NCI-H524 treated with DMSO at 0.1 percent for 48 hours (cell line): ENCODE data around the gene PIGH.
"Not testable (repeated sequence)": the region's sequence is repeated elsewhere in the genome, so short reads cannot be mapped to it uniquely, and the experiment has no call there.

ENCODE experiments used
- DNase-seq: peaks from one replicate; lab custom pipeline; 2025; lab: John Stamatoyannopoulos, UW

Gene PIGH, protein sequence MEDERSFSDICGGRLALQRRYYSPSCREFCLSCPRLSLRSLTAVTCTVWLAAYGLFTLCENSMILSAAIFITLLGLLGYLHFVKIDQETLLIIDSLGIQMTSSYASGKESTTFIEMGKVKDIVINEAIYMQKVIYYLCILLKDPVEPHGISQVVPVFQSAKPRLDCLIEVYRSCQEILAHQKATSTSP

DNA sequence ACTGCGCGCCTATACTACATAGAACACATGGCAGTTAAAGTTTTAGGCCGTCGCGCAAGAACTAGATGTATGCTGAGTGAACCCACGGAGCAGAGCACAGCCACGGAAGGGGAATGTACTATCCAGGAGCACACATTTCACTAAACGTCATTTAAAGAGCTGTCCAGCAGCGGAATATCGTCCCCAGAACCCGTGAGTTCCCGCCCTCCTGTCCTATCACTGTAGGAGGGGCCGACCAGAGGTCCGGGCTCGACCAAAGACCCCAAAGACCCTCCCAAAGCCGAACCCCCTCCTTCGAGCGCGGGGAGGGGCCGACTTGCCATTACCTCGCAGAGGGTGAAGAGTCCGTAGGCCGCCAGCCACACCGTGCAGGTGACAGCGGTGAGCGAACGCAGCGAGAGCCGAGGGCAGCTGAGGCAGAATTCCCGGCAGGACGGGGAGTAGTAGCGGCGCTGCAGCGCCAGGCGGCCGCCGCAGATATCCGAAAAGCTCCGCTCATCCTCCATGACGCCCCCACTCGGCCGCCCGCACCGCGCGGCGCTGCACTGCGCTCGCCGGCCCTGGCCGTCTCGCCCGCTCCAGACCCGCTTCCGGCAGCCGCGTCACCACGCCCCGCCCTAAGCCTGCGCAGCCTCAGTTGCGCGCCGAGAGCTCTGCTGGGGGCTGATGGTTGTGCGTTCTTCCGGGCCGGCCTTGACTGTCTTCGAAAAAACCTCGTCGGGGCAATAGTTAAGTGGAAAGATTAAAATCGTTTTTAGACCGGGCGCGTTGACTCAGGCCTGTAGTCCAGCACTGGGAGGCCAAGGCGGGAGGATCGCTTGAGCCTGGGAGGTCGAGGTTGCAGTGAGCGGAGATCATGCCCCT is at the start of gene PIGH:
Gene PIGH, minus strand, starts transcription at position 571 of the 864 bp plus-strand sequence. Its CDS starts 65 bp downstream, at position 506.
- DNase-seq: peak; percentile 62

DNA sequence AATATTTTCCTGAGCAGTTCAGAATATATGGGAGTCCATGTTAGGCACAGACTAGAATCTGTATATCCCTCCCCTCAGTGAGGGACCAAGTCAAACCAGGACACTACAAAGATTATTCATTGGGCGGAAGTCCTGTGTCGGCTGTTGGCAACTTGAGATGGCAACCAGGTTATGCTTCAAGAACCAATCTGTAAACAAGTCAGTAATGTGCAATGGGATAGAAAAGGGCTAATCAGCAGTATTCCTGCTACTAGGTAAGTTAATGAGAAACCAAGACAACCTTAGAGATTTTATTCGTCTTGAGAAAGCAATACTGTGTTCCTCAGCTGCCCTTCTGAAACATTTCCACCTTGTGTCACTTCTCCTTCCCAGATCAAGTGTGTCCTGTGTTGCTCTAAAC is 46.1 kb upstream of the PIGH start:
- no peak for DNase-seq

DNA sequence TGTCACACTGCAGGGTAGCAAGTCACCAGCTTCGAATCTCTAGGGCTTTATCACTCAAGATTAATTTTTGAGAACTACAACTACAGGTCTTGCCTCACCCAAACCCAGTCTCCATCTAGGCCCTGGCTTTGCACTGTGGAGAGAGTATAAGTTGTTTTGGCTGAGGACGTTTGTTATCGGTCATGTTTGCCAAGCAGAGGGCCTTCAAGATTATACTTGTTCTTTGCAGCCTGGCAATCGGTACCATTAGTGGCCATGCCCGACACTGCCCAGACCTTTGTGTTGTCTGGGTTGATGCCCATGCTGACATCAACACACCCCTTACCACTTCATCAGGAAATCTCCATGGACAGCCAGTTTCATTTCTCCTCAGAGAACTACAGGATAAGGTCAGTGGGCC is 45.3 kb upstream of the PIGH start:
- no peak for DNase-seq

DNA sequence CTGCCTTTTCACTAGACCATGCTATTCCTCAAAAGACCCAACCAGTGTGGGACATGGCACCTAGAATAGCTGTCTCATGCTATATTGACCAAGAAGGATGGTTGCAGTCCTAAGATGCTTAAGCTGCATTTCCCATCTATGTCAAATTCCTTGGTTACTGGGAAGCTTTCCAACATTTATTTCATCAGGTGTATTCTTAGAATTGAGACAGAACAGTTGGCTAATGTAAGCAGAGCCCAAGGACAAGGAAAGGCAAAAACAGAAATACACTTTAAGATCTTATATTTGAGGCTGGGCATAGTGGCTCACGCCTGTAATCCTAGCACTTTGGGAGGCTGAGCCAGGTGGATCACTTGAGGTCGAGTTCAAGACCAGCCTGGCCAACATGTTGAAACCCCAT is 44.4 kb upstream of the PIGH start:
- DNase-seq: no peak

DNA sequence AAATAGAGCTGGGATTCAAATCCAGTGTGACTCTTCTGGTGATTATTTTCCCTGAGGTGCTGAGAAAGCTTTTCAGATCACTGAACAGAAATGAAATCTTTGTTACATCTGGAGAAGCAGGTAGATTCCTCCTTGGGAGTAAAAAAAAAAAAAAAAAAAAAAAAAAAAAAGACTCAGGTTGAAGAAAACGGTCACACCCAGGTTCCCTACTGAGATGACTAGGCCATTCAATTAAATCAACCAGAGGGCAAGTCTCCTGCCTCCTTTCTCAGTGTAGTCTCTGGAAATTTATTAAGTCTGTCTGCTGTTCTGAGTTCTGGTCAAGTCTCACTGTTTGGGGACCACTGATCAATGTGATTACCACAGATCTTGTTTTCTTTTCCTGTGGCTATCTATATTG is 43.6 kb upstream of the PIGH start:
- no peak for DNase-seq

DNA sequence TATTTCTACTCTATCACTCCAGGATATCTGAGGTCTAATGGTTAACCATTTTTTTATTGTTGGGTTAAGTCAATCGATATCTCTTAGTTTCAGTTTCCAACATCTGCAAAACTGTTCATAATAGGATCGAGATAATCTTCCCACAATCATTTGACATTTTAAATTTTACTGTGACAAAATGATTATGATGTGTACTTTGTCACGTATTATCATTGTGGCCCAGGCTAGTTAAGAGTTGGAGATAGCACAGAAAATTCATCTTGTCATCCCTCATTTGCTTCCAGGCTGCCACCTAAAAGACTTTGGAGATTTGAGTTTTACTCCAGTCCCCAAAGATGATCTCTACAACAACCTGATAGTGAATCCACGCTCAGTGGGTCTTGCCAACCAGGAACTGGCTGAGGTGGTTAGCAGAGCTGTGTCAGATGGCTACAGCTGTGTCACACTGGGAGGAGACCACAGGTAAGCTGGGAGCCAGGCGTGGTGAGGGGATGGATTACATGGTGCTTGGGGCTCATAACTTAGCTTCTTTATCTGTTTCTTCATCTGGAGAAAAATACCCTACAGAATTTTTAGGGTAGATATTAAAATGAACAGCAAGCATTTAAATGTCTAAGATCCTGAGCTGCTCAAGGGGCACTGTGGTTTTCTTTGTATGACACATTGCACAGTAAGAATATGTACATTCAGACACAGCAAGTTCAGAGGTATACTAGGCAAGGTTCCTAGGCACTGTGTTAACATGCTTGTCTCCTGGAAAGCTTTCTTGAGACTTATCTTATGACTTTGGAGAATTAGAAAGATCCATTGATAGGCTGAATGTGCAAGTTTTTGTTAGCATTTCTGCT is 42.1 kb upstream of the PIGH start:
- no peak for DNase-seq

DNA sequence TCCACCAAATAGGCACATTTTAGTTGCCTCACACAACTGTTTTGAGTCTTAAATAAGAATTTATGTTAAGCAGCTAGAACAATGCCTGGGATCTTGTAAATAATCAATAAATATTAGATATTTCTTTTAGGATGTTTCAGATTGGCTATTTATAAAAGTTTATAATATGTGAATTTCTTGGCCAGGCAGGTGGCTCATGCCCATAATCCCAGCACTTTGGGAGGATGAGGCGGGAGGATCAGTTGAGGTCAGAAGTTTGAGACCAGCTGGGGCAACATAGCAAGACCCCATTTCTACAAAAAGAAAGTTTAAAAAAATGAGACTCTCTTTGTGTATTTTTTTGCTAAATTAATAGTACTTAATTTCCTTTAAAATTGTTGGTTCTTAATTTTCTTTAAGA is 41.4 kb upstream of the PIGH start:
- no peak for DNase-seq

DNA sequence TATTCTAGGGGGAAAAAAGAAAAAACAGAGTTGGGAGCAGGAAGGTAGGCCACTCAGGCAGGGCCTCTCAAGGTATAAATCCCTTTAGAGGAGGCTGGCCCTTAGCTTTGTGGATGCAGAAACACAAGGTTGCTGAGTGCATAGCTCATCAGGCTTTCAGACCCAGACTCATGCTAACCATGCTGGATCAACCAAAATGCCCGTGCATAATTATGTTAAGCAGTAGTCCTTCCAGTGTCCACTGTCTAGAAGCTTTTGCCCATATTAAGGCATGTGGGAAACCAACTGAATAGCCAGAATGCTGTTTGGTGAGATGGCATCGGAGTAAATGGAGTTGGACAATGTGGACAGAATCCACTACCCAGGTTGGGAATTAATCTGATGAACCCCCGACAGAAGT is 38.6 kb upstream of the PIGH start:
- no peak for DNase-seq

DNA sequence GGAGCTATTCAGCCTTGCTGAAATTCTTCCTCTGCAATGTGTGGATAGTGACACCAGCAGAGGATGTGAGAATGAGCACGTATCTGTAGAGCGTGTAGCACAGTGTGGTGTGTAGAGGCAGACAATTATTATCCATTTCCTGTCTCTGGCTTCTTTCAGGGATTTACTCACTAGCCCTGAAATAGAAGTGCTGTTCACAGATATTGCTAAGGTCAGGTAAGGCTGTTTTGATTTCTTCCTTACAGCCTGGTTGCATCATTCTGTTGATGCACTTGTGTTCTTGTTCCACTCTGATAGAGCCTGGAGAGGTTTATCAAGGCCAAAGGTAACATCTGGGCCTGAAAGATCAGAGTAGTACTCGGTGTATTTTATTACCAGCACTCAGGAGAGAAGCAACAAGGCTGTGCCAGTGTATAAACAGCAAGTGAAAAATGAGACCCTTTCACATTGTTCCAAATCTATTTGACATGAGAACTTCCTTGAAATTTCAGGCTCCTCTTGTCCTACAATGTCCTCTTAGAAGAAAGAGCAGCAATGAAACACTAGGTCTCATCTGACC is 36.4 kb upstream of the PIGH start:
- DNase-seq: no peak

DNA sequence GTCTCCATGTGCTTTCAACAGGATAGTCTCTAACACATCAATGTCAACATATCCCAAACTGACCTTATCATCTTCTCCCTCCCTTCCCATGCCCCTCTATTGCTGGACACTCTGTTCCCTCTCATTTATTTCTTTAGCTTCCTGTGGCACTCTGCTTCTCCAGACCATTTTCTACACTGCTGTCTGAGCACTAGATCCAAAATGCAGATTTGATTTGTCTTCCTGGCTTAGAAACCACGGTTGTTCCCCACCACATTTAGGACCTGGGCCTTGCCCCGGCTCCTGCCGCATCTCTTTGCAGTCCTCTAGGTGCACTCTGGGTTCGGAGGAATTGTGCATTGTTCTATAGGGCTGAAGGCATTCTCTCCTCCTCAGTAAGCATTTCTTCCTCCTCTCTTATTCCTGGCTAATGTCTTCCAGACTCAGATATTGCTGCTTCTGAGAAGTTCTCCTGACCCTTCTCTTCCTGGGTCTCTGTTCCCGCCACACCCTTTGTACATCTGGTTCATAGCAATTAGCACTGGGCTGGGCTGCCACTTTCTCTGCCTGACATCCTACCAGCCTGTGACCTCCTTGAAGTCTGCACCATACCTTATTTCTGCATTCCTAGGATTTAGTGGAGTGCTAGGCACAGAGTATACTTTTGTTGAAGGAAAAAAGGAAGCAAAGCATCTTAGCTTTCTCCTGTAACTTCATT is 33.5 kb upstream of the PIGH start:
- DNase-seq: no peak

DNA sequence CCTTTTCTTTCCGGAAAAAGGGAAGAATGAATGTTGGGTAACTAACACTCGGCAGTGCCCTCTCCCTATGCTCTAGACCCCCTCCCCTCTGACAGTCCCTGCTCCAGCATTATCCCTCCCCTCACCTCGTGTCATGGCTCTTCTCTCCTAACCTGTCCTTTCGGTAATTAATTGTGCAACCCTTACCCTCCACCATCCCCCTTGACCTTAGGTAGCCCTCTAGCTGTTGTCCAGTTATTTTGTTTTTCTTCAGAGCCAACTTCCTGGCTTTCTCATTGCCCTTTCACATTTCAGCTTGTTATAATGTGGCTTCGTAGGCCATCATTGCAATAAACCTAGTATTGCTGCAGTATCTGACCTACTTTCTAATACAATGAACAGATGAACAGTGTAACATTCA is 30.9 kb upstream of the PIGH start:
- DNase-seq: no peak

DNA sequence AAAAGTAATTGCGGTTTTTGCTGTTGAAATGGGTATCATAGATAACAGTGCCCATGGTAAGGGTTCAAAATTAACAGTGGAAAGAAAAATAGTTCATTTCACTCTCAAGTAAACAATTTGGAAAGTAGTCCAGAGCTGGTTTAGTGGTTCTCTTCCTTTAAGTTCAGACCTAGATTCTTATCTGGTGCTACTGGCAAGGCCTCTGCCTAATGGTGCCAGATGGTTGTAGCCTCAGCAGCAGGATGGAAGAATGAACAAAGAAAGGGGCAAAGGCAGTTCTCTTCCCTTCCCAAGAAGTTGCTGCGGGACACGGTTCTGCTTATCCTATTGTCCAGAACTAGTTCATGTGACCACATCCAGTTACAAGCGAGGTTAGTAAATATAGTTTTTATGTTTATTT is 30.1 kb upstream of the PIGH start:
- no peak for DNase-seq

DNA sequence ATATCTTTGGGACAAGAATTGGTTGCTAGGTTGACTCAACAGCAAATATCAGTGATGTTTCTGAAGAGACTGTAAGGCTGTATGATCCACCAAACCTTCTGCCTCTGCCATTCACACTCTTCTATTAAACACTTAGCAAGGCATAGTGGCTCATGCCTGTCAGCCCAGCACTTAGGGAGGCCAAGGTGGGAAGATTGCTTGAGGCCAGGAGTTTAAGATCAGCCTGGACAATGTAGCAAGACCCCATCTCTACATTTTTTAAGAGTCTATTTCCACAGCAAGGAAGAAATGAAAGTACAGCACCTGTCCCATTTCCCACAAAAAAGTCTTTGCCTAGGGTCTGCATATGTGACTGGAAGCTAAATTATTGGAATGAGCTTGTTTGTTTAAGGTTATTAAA is 27.5 kb upstream of the PIGH start:
- DNase-seq: no peak

DNA sequence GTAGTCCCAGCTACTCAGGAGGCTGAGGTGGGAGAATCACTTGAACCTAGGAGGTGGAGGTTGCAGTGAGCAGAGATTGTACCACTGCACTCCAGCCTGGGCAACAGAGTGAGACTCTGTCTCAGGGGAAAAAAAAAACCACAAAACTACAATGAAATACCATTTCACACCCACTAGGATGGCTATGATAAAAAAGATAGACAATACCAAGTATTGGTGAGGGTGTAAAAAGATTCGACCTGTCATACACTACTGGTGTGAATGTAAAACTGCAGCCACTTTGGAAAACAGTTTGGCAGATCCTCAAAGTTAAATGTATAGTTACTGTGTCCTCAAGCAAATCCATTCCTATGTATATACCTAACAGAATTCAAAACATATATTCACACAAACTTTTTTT is 26.1 kb upstream of the PIGH start:
- not testable (repeated sequence) for DNase-seq

DNA sequence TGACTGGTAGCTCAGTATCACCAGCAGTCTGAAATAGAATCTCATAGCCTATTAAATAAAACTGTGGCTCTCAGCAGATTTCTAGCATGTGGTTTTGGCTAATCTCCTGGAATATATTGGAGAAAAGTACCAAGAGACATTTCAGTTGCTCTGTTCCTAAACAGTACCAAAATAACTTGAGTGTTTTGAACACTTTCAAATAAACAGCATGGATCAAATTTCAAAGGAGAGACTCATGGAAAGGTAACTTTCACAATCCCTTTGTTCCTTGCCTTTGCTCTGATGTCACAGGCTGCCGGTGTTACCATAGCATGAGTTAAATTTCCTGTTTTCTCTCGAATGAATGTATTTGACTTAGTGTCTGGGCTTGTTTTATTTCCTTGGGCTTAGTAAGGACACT is 23.0 kb upstream of the PIGH start:
- DNase-seq: no peak

DNA sequence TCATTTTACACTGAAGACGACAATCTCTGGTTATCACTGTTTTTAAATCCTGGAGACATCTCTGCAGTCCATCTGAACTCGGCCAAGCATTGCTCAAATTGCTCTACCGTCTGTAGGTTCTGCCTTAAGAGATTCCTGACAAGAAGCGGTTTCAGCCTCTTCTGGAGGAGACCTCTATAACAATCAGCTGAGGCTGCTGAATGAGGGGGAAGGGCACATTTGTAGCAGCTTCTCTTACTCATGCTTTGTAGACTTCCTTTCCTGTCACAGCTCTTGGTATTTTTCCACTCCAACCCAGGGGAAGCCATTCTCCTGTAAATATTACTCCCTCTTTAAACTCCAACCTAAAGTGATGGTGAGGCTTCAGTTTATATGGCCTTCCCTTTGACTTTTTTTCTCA is 22.6 kb upstream of the PIGH start:
- no peak for DNase-seq

DNA sequence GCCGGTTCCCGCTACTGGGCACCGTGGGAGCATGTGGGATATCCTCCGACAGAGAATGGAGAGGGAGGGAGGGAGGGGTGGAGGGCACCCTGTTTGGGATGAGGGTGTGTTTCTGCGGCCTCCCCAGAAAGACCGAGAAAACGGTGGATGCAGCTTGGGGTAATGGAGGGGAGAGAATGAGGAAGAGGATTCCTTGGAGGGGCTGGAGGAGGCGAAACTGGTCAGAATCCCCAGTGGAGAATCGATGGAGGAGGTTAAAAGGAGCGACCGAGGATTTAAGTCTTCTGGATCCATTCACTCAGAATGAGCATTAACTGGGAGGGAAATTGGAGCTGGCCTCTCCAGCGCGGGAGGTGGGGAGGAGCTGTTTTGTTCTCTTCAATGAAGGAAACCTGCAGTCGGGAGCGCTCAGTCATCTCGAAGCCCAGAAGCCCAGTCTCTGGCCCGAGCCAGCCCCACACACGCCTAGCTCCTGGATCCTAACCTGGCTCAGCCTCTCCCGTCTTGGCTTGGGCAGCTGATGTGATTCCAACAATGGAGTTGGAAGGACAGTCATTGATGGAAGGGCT is 20.2 kb upstream of the PIGH start:
- DNase-seq: no peak

DNA sequence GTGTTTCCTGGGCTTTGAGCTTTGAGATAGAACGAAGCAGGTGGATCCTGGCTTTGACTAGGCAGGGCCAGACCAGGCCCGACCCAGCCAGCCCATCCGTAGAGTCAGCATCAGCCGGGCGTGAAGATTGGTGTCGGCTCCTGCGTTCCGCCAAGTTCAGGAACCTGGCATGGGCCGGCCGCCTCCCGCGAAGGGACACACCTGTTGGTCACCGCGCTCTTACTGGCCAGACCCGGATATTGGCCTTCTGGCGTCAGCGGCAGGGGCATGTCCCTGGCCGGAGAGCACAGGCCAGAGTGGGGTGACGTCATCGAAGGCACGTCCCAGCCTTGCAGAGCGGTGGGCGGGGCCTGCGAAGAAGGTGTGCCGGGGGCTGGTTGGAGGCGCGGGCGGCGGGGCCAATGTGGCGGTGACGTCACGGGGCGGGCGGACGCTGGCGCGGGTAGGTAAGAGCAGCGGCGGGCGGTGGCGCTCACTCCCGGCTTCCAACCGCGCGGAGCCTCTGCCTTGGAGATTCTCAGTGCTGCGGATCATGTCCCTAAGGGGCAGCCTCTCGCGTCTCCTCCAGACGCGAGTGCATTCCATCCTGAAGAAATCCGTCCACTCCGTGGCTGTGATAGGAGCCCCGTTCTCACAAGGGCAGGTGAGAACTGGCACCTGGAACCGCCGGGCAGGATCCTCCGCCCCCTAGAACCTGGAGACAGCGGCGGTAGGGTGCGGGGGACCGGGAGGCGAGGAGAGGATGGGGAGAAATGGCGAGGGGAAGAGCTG is 19.6 kb upstream of the PIGH start, which contains the start of gene ARG2:
Gene ARG2, plus strand, starts transcription at position 475 of the 771 bp plus-strand sequence. Its CDS starts 58 bp downstream, at position 533.
- DNase-seq: peak; percentile 92

DNA sequence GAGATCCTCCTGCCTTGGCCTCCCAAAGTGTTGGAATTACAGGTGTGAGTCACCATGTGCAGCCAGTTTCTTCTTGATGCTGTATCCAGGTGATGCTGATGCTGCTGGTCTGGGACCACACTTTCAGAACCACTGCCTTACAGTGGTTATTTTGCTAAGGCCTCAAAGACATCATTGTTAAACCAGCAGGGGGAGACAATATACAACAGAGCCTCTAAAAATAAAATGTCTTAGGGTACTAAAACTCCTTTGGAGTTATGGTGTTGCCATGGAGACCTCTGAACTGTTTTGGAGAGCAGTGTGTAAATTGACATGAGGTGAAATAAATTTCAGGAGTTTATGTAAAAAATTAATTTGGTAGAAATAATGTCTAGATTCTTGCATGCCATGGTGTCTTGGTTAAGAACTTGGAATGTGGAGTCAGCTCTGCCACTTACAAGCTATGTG is 18.6 kb upstream of the PIGH start:
- DNase-seq: peak; percentile 43

DNA sequence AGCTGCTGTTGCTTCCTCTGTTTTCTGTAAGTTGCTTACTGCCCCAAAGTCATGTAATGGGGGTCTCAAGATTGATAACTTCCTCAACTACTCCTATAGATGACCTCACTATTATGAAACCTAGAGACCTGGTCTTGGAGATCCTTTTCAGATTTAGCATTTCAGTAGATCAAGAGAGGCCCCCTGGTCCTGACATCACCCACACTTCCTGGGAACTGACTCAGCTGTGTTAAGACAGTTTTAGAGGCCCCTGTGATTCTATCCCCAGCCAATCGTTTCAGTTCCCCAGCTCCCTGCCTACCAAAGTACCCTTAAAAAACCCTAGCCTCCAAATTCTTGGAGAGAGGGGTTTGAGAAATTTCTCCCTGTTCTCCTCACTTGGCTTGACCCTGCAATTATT is 10.4 kb upstream of the PIGH start:
- DNase-seq: no peak
